Cardiac fibroblast (primary cell): ENCODE measurements around the gene PRKG1.
A peak's percentile ranks its signal among the peaks of the same experiment; 100 is the strongest.

ENCODE experiments used
- DNase-seq, 2 donors: peaks; one replicate each; pipeline versions ENCODE4 v3.0.0 to v3.0.0-alpha.2; 2010; ENCODE audit warnings: low read depth in 2 of 2
- H3K4me3 ChIP-seq, 2 donors: replicated peaks in 1 of 2; 1 replicate in 1 of 2; 2 replicates in 1 of 2; pipeline ENCODE4 v1.5.1; 2011; ENCODE audit warnings: low read depth in 2 of 2, low read length in 2 of 2, mild to moderate bottlenecking in 2 of 2, moderate library complexity in 1 of 2
- CTCF ChIP-seq: IDR thresholded peaks from one replicate; pipeline ENCODE4 v1.5.1; 2011; ENCODE audit warnings: low read depth, mild to moderate bottlenecking, low read length, inconsistent platforms

PRKG1 gene

DNA sequence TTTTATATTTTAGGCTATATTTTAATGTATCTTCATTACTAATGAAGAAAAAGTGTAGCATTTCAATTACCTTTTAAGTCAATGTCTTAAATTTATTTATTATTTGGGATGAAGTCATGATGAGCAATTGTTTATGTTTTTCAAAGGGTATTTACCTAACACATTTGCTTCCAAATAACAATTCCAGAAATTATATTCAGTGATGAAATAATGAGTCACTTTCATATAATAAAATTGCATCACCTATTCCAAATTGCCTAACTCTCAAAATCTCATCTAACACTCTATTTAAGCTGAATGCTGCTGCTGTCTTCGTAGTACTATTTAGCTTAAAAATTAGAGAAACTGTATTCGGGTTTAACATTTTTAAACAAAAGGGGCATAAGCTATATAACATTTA is 97.7 kb downstream of the PRKG1 start:
- H3K4me3 ChIP-seq, result no peak overlapping the region

GRCh38 chr10:51176976-51177695 is 102.8 kb downstream of the PRKG1 start:
- no peak overlapping the region for H3K4me3 ChIP-seq
- peak; percentile 64 to 71 for DNase-seq
- no peak for TF ChIP-seq CTCF

More for the DNA sequence above, 97.7 kb downstream of the PRKG1 start:
- peak; percentile 53 to 76 for DNase-seq
- TF ChIP-seq CTCF, result no peak

- no peak overlapping the region for H3K4me3 ChIP-seq
- no peak for DNase-seq
- TF ChIP-seq CTCF, result no peak
Observed at GRCh38 chr10:51178634-51179033, 104.3 kb downstream of the PRKG1 start.

GRCh38 chr10:51180141-51180540 is 105.9 kb downstream of the PRKG1 start:
- DNase-seq, result no peak
- no peak overlapping the region for H3K4me3 ChIP-seq
- TF ChIP-seq CTCF, result no peak

DNA sequence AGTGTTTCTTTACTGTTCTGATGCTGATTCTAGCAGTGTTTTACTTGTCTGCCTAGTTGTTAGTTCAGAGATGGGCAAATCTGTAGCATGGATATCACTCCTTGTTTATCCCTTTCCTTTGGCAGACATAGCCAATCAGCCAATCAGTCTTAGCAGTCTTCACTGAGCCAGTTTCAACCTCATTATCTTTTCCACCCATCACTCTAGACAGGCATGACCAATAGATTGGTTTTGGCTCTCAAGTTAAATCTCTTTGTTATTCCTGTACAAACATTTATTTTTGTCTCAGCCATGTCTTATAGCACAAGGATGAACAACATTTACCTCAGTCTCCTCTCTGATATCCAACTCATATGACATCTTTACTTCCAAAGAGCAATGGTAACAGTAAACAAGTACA is 109.5 kb downstream of the PRKG1 start:
- no peak for DNase-seq
- H3K4me3 ChIP-seq, result no peak overlapping the region
- TF ChIP-seq CTCF, result no peak

DNA sequence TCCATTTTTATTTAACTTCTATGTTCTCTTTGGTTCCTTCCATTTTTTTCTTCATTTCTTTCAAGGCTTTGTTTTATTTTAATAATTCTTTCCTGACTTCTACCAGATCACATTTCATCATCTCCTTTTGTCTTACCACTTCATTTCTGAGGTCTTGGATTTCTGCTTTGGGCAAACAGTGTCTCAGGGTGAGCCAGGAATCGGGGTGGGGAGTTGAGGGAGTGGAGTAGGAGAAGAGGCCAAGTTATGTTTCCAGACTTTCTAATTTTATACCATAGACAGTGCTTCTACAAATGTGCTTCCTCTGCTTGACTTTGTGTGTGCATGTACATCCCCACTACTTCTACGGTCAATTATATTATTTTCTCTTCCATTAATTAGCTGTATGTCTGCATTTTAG is 112.1 kb downstream of the PRKG1 start:
- no peak for DNase-seq
- TF ChIP-seq CTCF, result no peak
- no peak overlapping the region for H3K4me3 ChIP-seq

DNA sequence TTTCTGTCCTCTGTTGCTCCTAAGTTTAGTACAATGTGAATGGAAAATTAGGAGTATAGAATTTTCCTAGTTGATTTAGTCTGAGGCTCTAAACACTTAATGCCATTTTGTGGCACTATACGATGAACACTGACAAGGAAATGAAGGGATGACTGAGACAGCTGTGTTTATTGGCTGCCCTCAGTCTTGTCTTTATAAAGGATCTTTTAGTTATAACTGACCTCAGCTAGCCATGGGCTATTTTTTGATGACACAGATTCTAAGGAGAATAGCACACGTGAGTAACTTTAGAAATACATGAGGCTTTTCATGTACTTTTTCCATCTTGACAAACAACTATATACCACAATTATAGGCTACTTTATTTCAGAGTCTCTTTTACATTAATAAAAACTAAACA is 113.7 kb downstream of the PRKG1 start:
- no peak overlapping the region for H3K4me3 ChIP-seq
- no peak for TF ChIP-seq CTCF
- no peak for DNase-seq
